HepG2 (cell line): ENCODE results near the gene TBC1D10B. TPM values are rescaled to one million over a fixed set of nuclear protein-coding genes. Genes with fewer than 3 reads are reported as not detected.

Experiments used
- ATF3 ChIP-seq: sonication (generic); formaldehyde crosslinking; IDR thresholded peaks from 2 replicates; pipeline ENCODE4 v1.4.0; 2020; ENCODE audit warnings: missing genetic modification reagents
- GLMP ChIP-seq: sonication (generic); formaldehyde crosslinking; IDR thresholded peaks from 2 replicates; pipeline ENCODE4 v1.9.0; 2021; ENCODE audit warnings: missing genetic modification reagents, mild to moderate bottlenecking, borderline replicate concordance
- IKZF4 ChIP-seq: sonication (generic); formaldehyde crosslinking; IDR thresholded peaks from 2 replicates; pipeline ENCODE4 v1.5.1; 2020; ENCODE audit warnings: borderline replicate concordance, mild to moderate bottlenecking, low read depth, missing genetic modification reagents; ENCODE audit errors: not compliant biosample characterization
- MBNL3 ChIP-seq: fragments of 250-450 bp; sonication (Bioruptor Pico); conservative IDR thresholded peaks from 2 replicates; pipeline ENCODE4 v1.8.0; 2022; ENCODE audit warnings: mild to moderate bottlenecking, inconsistent platforms
- NR2F2 ChIP-seq: IDR thresholded peaks from 2 replicates; pipeline ENCODE4 v1.6.1; 2012; ENCODE audit warnings: low read depth, inconsistent platforms, borderline replicate concordance
- RBAK ChIP-seq: sonication (generic); formaldehyde crosslinking; IDR thresholded peaks from 2 replicates; pipeline ENCODE4 v1.5.1; 2020; ENCODE audit warnings: mild to moderate bottlenecking, missing genetic modification reagents
- RXRB ChIP-seq: IDR thresholded peaks from 2 replicates; pipeline ENCODE4 v1.6.1; 2016; ENCODE audit warnings: borderline replicate concordance, missing genetic modification reagents, missing compliant biosample characterization
- SAP130 ChIP-seq: IDR thresholded peaks from 2 replicates; pipeline ENCODE4 v1.6.1; 2016; ENCODE audit warnings: low read depth
- SOX6 ChIP-seq, 2 experiments: fragments of 450-650 bp in 1 of 2; sonication (generic) in 1 of 2; formaldehyde crosslinking in 1 of 2; IDR thresholded peaks; 2 replicates each; pipeline versions ENCODE4 v1.4.0 to v1.6.1; 2017 to 2020; ENCODE audit warnings: antibody characterized with exemption in 1 of 2, mild to moderate bottlenecking in 1 of 2, missing genetic modification reagents in 1 of 2
- TSC22D2 ChIP-seq: sonication (generic); formaldehyde crosslinking; IDR thresholded peaks from 2 replicates; pipeline ENCODE4 v1.5.1; 2020; ENCODE audit warnings: missing genetic modification reagents, mild to moderate bottlenecking, borderline replicate concordance
- YEATS2 ChIP-seq: sonication (generic); formaldehyde crosslinking; IDR thresholded peaks from 2 replicates; pipeline ENCODE4 v1.4.0; 2020; ENCODE audit warnings: missing genetic modification reagents, borderline replicate concordance
- ZNF598 ChIP-seq: sonication (generic); formaldehyde crosslinking; IDR thresholded peaks from 2 replicates; pipeline ENCODE4 v1.5.1; 2020; ENCODE audit warnings: mild to moderate bottlenecking, missing genetic modification reagents, borderline replicate concordance
- ZNF614 ChIP-seq: IDR thresholded peaks from 2 replicates; pipeline ENCODE4 v1.6.1; 2018; ENCODE audit warnings: missing biosample characterization, missing genetic modification reagents, inconsistent platforms, borderline replicate concordance
- ZNF629 ChIP-seq: sonication (generic); formaldehyde crosslinking; conservative IDR thresholded peaks from 2 replicates; pipeline ENCODE4 v1.5.0; 2020; ENCODE audit warnings: missing genetic modification reagents
- ZNF646 ChIP-seq: sonication (generic); formaldehyde crosslinking; IDR thresholded peaks from 2 replicates; pipeline ENCODE4 v1.9.0; 2021; ENCODE audit warnings: mild to moderate bottlenecking, missing genetic modification reagents
- ZNF766 ChIP-seq: sonication (generic); formaldehyde crosslinking; IDR thresholded peaks from 2 replicates; pipeline ENCODE4 v1.5.0; 2020; ENCODE audit warnings: missing genetic modification reagents, borderline replicate concordance
- ZNF800 ChIP-seq: sonication (generic); formaldehyde crosslinking; IDR thresholded peaks from 2 replicates; pipeline ENCODE4 v1.4.0; 2020; ENCODE audit warnings: missing genetic modification reagents
- polyA plus RNA-seq, 8 experiments: library from polyadenylated mRNA; depleted of rRNA in 3 of 8; stranded (reverse) in 7 of 8; unstranded in 1 of 8; fragments of >200 nt; fragmentation: Illumina TruSeq in 4 of 8; extraction: Trizol in 4 of 8; gene quantifications; 2 replicates each; pipeline versions ENCODE4 v1.2.1 to v1.2.3, GENCODE V29; 2011 to 2016; ENCODE audit warnings: low read depth in 4 of 8, missing spikeins in 1 of 8, mixed read lengths in 1 of 8; ENCODE audit not compliant: insufficient read depth in 1 of 8
- total RNA-seq, 5 experiments: library from RNA; depleted of rRNA; stranded (reverse); fragments of >200 nt; fragmentation: Illumina TruSeq; extraction: Trizol; gene quantifications; 2 replicates each; pipeline ENCODE4 v1.2.3, GENCODE V29; 2016; ENCODE audit warnings: low read depth in 1 of 5

Gene TBC1D10B
- total and polyA plus RNA-seq, 2 of the 13 experiments (the other 11 are each of a cell fraction or from before 2014, with no cell fraction given): 15.7 to 24.8 TPM

- TF ChIP-seq ZNF646 (CRISPR knock-in tag) (no peak), SAP130 (CRISPR knock-in tag) (0 out of 2 replicates have a peak, but pooled peaks have one; percentile 28), ZNF614 (CRISPR knock-in tag) (no peak), ZNF598 (CRISPR knock-in tag) (peak; percentile 54; the same call in 1 of the 2 replicates), ATF3 (CRISPR knock-in tag) (0 out of 2 replicates have a peak, but pooled peaks have one; percentile 6), ZNF800 (CRISPR knock-in tag) (no peak), NR2F2 (peak; percentile 88), GLMP (CRISPR knock-in tag) (no peak), YEATS2 (no peak), ZNF766 (CRISPR knock-in tag) (no peak), RBAK (CRISPR knock-in tag) (no peak), MBNL3 (CRISPR knock-in tag) (no peak), SOX6 (IDR thresholded peaks at IDR 0.05) (no peak), SOX6 (CRISPR knock-in tag; IDR thresholded peaks at IDR 0.05) (0 out of 2 replicates have a peak, but pooled peaks have one; percentile 16), RXRB (CRISPR knock-in tag) (no peak), TSC22D2 (CRISPR knock-in tag) (no peak), IKZF4 (CRISPR knock-in tag) (no peak), ZNF629 (CRISPR knock-in tag) (peak; percentile 51; the same call in 1 of the 2 replicates)
Observed at GRCh38 chr16:30381291-30382041, 11.2 kb upstream of the TBC1D10B start (continued).
